Loucy (cell line): ENCODE measurements around the gene RPTOR.

Source experiments
- H2AFZ ChIP-seq: fragments of 200-600 bp; sonication (generic); 2 replicates; pipeline ENCODE4 v1.6.0; 2016; ENCODE audit warnings: antibody characterized with exemption, mild to moderate bottlenecking, low read length, moderate library complexity
- H3F3A ChIP-seq: fragments of 200-600 bp; 2 replicates; pipeline ENCODE4 v1.6.0; 2016; ENCODE audit warnings: antibody characterized with exemption, low read depth, mild to moderate bottlenecking
- H3K27me3 ChIP-seq: fragments of 200-600 bp; sonication (generic); 2 replicates; pipeline ENCODE4 v1.6.1; 2014; ENCODE audit warnings: low read length, mild to moderate bottlenecking; ENCODE audit not compliant: insufficient read depth, poor library complexity, severe bottlenecking
- H3K36me3 ChIP-seq: fragments of 200-600 bp; sonication (generic); 2 replicates; pipeline ENCODE4 v1.6.1; 2016; ENCODE audit warnings: low read length; ENCODE audit not compliant: insufficient read depth
- H3K4me1 ChIP-seq: fragments of 200-600 bp; sonication (generic); 2 replicates; pipeline ENCODE4 v1.5.1; 2014; ENCODE audit warnings: low read length, mild to moderate bottlenecking; ENCODE audit not compliant: insufficient read depth, poor library complexity, severe bottlenecking
- H3K4me2 ChIP-seq: fragments of 200-600 bp; sonication (generic); 2 replicates; pipeline ENCODE4 v1.6.0; 2014; ENCODE audit warnings: antibody characterized with exemption, low read length, low read depth, mild to moderate bottlenecking; ENCODE audit not compliant: poor library complexity, severe bottlenecking
- H3K4me3 ChIP-seq: fragments of 200-600 bp; sonication (generic); 2 replicates; pipeline ENCODE4 v1.5.1; 2014; ENCODE audit warnings: low read length, mild to moderate bottlenecking, mixed read lengths; ENCODE audit not compliant: poor library complexity, severe bottlenecking
- H3K79me2 ChIP-seq: fragments of 200-600 bp; sonication (generic); 2 replicates; pipeline ENCODE4 v1.6.1; 2014; ENCODE audit warnings: low read length; ENCODE audit not compliant: insufficient read depth
- H3K9ac ChIP-seq: fragments of 200-600 bp; sonication (generic); 2 replicates; pipeline ENCODE4 v1.6.0; 2014; ENCODE audit warnings: mild to moderate bottlenecking, low read depth, low read length, moderate library complexity; ENCODE audit not compliant: poor library complexity, severe bottlenecking
- H3K9me2 ChIP-seq: fragments of 200-600 bp; sonication (generic); replicated peaks from 2 replicates; pipeline ENCODE4 v1.6.1; 2016; ENCODE audit warnings: low read depth, low read length, mixed read lengths
- H3K9me3 ChIP-seq: fragments of 200-600 bp; sonication (generic); 2 replicates; pipeline ENCODE4 v1.6.1; 2014; ENCODE audit warnings: mild to moderate bottlenecking, antibody characterized with exemption, low read length, low read depth; ENCODE audit not compliant: insufficient read depth
- H4K20me1 ChIP-seq: fragments of 200-600 bp; sonication (generic); 2 replicates; pipeline ENCODE4 v1.6.0; 2014; ENCODE audit warnings: antibody characterized with exemption, low read length, mild to moderate bottlenecking; ENCODE audit not compliant: insufficient read depth, poor library complexity, severe bottlenecking
- CTCF ChIP-seq: fragments of 200-600 bp; sonication (generic); conservative IDR thresholded peaks from 2 replicates; pipeline ENCODE4 v1.5.1; 2014; ENCODE audit warnings: mild to moderate bottlenecking, antibody characterized with exemption, low read length
- EZH2phosphoT487 ChIP-seq: fragments of 200-600 bp; IDR thresholded peaks from 2 replicates; pipeline ENCODE4 v1.6.1; 2018; ENCODE audit warnings: antibody characterized with exemption, mild to moderate bottlenecking, moderate library complexity, borderline replicate concordance

The RPTOR gene

DNA sequence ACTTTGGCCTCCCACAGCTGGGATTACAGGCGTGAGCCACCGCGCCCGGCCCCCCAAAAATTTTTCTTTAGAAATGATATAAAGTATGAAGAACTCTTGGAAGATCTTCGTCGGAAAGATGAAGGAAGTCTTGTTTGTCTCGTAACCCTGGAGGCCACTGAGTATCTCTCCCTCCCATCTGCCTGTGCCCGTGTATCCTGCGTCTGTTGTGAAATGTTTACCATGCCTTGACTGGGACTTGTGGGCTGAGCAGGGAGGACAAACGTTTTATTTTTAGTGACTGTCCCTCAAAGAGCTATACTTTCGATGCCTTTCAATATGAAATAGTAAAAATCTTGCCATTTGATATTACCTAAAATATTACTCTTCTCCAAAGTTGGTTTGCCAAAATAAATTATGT, 121.2 kb downstream of the RPTOR start:
- H3K79me2 ChIP-seq: peaks cover 87% of the 10 kb centered on the region
- H3K4me2 ChIP-seq: peak overlapping the region; percentile 78
- H3K9me3 ChIP-seq: no peaks in the 10 kb centered on the region
- peak overlapping the region; percentile 86 for H3K9ac ChIP-seq
- H3K4me1 ChIP-seq: peaks cover 79% of the 10 kb centered on the region
- no peak overlapping the region for H2AFZ ChIP-seq
- peak overlapping the region; percentile 25 for H3K4me3 ChIP-seq
- TF ChIP-seq EZH2phosphoT487: no peak
- no peak for TF ChIP-seq CTCF
- H3K36me3 ChIP-seq: no peaks in the 10 kb centered on the region
- H4K20me1 ChIP-seq: no peaks in the 10 kb centered on the region
- H3K9me2 ChIP-seq: no peaks in the 10 kb centered on the region
- H3K27me3 ChIP-seq: no peaks in the 10 kb centered on the region
- H3F3A ChIP-seq: 0 out of 2 replicates have a peak, but pooled peaks cover 2% of the 10 kb centered on the region

GRCh38 chr17:80666867-80667266, 122.2 kb downstream of the RPTOR start:
- TF ChIP-seq EZH2phosphoT487 (no peak), CTCF (no peak)
- H3F3A ChIP-seq: 0 out of 2 replicates have a peak, but pooled peaks cover 2% of the 10 kb centered on the region
- peak overlapping the region; percentile 78 for H3K4me2 ChIP-seq
- peaks cover 86% of the 10 kb centered on the region for H3K79me2 ChIP-seq
- H4K20me1 ChIP-seq: no peaks in the 10 kb centered on the region
- no peaks in the 10 kb centered on the region for H3K9me3 ChIP-seq
- no peaks in the 10 kb centered on the region for H3K9me2 ChIP-seq
- peak overlapping the region; percentile 54 for H3K9ac ChIP-seq
- peak overlapping the region; percentile 26 for H3K4me3 ChIP-seq
- no peaks in the 10 kb centered on the region for H3K36me3 ChIP-seq
- no peak overlapping the region for H2AFZ ChIP-seq
- H3K4me1 ChIP-seq: peaks cover 68% of the 10 kb centered on the region
- no peaks in the 10 kb centered on the region for H3K27me3 ChIP-seq

- Histone ChIP-seq H3K36me3 (no peaks in the 10 kb centered on the region), H3K27me3 (no peaks in the 10 kb centered on the region), H2AFZ (no peak overlapping the region), H3K4me3 (peak overlapping the region; percentile 26), H3K4me2 (peak overlapping the region; percentile 78), H3K9me3 (no peaks in the 10 kb centered on the region), H3F3A (0 out of 2 replicates have a peak, but pooled peaks cover 2% of the 10 kb centered on the region), H4K20me1 (no peaks in the 10 kb centered on the region), H3K79me2 (peaks cover 82% of the 10 kb centered on the region), H3K9ac (peak overlapping the region; percentile 54), H3K9me2 (no peaks in the 10 kb centered on the region), H3K4me1 (peaks cover 60% of the 10 kb centered on the region)
- TF ChIP-seq EZH2phosphoT487 (no peak), CTCF (no peak)
These were observed 123.0 kb downstream of the RPTOR start for GRCh38 chr17:80667462-80668277.
